Ovary (tissue), 3 donors: ENCODE measurements around the gene CYB561.

Experiments used
- EP300 ChIP-seq: sonication (generic); formaldehyde crosslinking; IDR thresholded peaks from one replicate; pipeline ENCODE4 v1.6.1; 2017; ENCODE audit warnings: antibody characterized with exemption
- POLR2A ChIP-seq: fragments of 450-650 bp; IDR thresholded peaks from one replicate; pipeline ENCODE4 v1.6.1; 2017; ENCODE audit warnings: antibody characterized with exemption, mild to moderate bottlenecking, moderate library complexity
- TF ChIP-seq, protein P1 (sequence below), 3 donors: fragments of 450-650 bp in 2 of 3; fragments of 200-600 bp in 1 of 3; IDR thresholded peaks; one replicate each; pipeline versions ENCODE4 v1.5.1 to v1.8.0; 2016 to 2022; ENCODE audit warnings: antibody characterized with exemption in 3 of 3, mild to moderate bottlenecking in 1 of 3
- donor health status: DM: no; HTN: no; CAD: no.

DNA sequence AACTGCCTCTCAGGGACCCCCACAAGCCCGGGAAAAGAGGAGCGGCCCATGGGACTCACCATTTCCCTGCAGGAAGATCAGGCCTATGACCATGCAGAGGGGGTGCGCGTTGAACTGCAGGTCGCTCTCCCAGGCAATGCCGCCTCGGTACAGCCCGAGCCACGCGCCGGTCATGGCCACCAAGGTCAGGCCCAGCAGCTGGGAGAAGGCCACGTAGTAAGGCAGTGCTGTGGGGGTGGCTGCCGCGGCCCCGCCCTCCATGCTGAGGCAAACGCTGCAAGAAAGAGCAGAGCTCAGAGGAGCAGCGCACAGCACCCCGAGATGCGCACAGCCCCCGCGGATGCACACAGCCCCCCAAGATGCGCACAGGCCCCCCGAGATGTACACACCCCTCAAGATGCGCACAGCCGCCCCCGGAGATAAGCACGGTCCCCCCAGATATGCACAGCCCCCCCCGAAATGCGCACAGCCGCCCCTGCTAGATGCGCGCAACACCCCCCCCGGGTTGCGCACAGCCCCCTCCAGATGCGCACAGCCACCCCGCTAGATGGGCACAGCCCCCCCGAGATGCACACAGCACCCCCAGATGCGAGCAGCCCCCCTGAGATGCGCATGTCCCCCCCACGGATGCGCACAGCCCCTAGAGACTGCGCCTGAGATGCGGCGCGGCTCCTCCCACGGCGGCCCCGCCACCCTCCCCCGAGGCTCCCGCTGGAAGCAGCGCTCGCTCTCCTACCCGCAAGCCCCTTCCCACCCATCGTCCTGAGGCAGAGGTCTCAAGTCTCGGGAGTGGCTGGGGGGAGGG, 8.6 kb downstream of the CYB561 start:
- TF ChIP-seq, protein P1, sequence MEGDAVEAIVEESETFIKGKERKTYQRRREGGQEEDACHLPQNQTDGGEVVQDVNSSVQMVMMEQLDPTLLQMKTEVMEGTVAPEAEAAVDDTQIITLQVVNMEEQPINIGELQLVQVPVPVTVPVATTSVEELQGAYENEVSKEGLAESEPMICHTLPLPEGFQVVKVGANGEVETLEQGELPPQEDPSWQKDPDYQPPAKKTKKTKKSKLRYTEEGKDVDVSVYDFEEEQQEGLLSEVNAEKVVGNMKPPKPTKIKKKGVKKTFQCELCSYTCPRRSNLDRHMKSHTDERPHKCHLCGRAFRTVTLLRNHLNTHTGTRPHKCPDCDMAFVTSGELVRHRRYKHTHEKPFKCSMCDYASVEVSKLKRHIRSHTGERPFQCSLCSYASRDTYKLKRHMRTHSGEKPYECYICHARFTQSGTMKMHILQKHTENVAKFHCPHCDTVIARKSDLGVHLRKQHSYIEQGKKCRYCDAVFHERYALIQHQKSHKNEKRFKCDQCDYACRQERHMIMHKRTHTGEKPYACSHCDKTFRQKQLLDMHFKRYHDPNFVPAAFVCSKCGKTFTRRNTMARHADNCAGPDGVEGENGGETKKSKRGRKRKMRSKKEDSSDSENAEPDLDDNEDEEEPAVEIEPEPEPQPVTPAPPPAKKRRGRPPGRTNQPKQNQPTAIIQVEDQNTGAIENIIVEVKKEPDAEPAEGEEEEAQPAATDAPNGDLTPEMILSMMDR (IDR thresholded peaks at IDR 0.05), result no peak
- TF ChIP-seq EP300, result no peak
- no peak for TF ChIP-seq POLR2A
